ENCODE results near the gene RASL10A.

Gene RASL10A

GRCh38 chr22:29302681-29303465, 12.6 kb downstream of the RASL10A start:
- DNase-seq, result no peak

DNA sequence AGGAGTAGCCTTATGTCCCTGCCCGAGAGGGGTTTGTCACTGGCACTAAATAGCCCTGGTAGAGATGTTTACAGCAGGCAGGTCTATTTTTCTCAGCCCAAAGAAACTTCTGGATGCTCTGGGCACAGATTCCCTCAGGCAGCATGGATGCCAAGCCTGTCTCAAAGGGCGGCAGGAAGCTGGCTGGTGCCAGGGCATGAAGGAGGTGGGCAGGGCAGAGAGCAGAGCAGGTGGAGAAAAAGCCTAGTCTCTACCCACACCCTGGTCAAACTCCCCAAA, 13.2 kb downstream of the RASL10A start:
- DNase-seq, result no peak

DNA sequence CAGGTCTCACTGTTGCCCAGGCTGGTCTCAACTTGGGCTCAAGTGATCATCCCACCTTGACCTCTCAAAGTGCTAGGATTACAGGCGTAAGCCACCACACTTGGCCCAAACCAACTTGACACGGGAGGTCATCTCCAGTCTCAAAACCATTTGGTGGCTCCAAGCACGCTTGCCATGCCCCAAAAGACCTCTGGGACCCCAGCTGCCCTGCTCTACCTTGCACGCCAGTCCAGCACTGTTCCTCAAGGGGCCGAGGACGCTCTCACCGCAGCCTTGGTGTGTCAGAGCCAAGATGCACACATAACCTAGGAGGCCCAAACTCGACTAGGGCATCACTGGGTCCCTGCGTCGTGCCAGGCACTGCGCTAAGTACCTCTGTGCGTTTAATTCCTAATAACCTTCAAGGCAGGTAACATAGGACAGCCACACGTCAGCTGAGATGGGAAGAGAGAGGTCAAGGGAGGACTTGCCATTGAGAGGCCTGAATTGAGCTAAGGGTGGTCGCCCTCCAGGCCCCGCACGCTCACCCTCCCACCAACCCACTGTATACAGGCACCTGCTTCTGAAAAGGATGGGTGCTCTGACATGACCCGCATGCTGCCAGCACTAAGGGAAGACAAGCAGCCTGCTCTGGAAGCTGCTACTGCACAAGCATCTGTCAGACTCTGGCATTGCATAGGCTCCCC, 13.6 kb downstream of the RASL10A start:
- DNase-seq, result no peak

GRCh38 chr22:29300807-29301601, 14.5 kb downstream of the RASL10A start:
- no peak for DNase-seq

GRCh38 chr22:29300467-29300806, 15.1 kb downstream of the RASL10A start:
- no peak for DNase-seq

DNA sequence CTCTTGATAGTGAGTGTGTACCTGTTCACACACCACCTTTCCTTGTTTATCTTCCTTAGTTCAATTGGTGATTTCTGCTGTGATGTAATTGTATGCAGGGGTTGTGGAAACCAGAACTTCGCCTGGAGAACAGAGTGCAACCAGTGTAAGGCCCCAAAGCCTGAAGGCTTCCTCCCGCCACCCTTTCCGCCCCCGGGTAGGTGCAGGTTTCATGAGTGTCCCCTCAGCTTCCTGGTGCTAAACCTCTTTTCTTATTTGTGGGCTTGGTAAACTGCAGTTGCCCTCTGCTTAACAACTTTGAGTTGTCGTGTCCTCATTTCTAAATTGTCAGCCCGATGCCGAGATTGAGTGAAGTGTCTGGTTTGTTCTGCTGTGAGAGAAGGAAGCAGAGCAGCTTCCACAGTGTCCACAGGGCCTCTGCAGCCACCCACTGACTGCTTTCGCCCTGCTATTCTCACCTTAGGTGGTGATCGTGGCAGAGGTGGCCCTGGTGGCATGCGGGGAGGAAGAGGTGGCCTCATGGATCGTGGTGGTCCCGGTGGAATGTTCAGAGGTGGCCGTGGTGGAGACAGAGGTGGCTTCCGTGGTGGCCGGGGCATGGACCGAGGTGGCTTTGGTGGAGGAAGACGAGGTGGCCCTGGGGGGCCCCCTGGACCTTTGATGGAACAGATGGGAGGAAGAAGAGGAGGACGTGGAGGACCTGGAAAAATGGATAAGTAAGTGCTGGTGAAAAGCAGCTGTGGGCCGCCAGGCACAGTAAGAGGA, 16.2 kb downstream of the RASL10A start:
- DNase-seq, result no peak

DNA sequence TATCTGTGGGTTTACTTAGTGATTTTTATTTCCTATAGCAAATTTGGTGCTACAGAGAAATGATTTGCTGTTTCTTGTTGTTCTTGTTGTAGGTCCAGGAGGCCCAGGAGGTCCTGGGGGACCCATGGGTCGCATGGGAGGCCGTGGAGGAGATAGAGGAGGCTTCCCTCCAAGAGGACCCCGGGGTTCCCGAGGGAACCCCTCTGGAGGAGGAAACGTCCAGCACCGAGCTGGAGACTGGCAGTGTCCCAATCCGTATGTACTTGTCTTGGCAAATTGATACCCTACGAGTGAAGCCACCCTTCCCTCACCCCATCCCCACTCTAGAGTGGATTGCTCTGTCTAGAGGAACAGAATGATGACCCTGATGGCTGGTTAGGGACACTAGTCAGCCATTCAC, 16.9 kb downstream of the RASL10A start:
- DNase-seq, result no peak

DNA sequence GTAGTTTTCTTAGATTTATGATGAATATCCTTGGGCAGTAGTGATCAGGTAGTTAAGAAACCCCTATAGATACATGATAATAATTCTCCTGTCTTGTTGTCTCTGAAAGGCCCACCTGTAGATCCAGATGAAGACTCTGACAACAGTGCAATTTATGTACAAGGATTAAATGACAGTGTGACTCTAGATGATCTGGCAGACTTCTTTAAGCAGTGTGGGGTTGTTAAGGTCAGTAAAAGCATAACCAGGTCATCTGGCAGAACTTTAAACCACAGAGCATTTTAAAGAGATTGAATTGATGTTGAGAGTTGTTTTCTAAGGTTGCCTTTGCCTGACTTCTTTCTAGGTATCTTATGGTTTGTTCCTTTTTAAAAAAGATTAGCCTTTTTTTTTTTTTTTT, 23.1 kb downstream of the RASL10A start:
- no peak for DNase-seq

GRCh38 chr22:29291215-29291614, 24.3 kb downstream of the RASL10A start:
- DNase-seq, result no peak

DNA sequence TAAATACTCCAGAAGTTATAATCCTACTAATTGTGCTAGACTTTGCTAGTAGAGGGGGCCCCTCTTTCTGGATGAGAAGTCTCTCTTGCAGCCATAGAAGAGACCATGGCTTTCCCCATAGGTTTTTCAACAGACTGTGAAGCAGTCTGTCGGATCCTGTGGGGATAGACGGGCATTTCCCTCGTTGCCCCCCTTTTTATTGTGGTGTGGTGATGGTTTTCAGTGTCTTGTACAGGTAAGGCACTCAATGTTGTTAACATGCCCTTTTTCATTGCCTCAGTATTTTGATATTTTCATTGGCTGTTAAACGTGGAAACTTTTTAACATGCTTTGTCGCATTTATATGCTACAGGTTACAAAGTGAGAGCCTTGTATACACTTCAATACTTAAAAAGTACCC, 25.4 kb downstream of the RASL10A start:
- DNase-seq, result no peak

- DNase-seq, result no peak
Observed at GRCh38 chr22:29288837-29289236, 26.7 kb downstream of the RASL10A start.

DNA sequence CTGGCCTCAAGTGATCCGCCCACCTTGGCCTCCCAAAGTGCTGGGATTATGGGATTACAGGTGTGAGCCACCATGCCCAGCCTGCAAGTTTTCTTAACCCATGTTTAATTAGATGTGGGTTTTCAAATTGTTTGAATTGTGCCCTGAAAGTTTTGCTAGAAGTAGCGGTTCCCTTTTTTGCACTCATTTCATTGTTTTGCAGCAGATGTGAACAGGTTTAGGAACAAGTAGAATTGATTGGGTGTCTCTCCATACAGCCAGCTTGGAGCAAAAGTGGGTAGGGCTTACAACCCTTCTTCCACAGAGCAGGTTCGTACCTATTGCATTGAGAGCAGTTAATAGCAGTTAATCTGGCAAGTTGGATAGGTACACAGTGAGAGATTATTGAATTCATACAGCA, 31.3 kb downstream of the RASL10A start:
- no peak for DNase-seq

- DNase-seq, result no peak
Observed at GRCh38 chr22:29277927-29278326, 37.6 kb downstream of the RASL10A start.

DNA sequence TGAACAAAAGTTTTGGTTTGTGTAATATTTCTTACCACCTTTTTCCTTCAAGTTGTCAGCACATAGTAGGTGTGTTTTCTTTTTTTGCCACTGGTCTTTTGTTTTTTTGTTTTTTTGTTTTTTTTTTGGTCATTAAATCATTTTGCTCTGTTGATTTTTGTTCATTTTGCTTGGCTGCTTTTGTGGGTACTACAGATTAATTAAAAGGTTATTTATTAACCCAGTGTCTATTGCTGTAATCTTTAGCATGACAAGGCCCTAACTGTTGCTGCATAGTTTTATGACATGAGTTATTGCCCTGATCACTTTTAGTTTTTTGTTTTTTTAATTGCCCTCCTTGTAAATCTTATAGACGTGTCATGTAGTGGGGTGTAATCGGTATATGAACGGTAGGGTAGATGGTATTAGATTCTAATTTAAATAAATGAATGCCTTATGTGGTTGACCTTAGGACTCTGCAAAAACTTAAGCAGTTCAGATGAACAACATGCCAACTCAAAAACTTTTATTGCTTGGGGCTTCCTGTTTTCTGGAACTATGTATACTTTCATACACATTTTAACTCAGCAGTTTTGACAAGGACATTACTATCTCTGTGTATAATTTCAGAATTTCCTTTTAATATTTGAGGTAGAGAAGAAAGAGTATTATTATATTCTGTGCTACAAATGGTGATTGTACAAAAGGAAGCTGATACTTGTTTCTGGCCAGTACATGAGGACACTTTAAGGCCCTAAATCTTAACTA, 39.5 kb downstream of the RASL10A start:
- no peak for DNase-seq

- DNase-seq, result no peak
Observed at GRCh38 chr22:29275167-29275566, 40.3 kb downstream of the RASL10A start.

DNA sequence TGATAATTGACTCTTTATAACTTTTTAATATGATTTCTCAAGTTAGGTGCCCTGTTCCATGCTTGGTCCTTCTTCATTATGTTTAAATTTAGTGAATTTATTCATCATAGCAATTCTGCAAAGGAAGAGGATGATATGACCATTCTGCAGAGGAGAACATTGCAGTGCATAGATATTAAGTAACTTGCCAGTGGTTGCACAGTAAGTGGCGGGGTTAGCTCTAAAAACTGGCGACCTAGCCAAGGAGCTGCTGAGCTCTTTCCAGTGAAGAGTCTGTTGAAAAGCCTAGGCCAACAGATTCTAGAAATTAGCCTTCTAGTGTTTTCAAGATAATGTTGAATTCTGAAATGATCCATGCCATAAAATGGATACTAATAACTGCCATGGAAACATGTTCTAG, 42.9 kb downstream of the RASL10A start:
- DNase-seq, result no peak

- DNase-seq, result no peak
Observed at GRCh38 chr22:29270475-29271271, 44.8 kb downstream of the RASL10A start.

DNA sequence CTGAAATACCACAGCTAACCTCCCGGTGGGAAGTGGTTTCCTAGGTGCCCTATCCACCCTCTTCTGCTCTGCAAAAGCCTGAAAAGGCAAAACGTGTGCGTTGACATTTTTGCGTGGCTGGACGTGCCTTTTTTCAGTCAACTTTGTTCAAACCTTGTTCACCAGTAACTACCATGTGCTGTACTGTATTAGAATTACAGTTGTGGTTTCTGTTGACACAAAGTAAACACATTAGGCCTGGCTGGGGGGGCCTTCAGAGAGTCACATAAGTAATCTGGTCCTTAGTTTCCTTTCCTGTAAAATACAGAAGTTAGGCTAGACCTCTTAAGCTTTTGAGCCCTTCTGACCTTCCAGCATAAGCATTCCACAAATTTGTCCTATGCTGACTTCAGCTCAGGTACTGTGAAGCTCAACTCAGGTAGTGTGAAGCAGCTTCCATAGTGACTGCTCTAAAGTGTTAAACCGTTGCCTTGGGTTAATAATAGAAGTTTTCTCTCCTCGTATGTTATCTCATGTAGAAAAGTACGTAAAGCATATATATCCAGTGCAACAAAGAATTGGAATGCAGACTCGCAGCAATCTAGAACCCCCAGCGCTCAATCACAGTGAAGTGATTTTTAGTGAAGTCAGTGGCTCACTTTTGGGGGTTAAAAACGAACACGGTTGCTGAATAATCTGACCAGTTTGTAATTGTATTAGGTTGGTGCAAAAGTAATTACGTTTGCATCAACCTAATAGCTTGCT, 45.6 kb downstream of the RASL10A start:
- DNase-seq, result no peak

GRCh38 chr22:29269230-29269604, 46.3 kb downstream of the RASL10A start:
- no peak for DNase-seq

GRCh38 chr22:29268511-29269229, 46.8 kb downstream of the RASL10A start:
- peak; percentile 46 for DNase-seq
